Fibroblast of the conjunctiva (primary cell): Measurements from ENCODE around the gene SNX22.

Source experiments
- DNase-seq: peaks from one replicate; pipeline ENCODE4 v3.0.0-alpha.2; 2010; ENCODE audit warnings: low read depth

SNX22 gene

GRCh38 chr15:64134345-64134829 is 17.1 kb upstream of the SNX22 start:
- DNase-seq: peak; percentile 21

DNA sequence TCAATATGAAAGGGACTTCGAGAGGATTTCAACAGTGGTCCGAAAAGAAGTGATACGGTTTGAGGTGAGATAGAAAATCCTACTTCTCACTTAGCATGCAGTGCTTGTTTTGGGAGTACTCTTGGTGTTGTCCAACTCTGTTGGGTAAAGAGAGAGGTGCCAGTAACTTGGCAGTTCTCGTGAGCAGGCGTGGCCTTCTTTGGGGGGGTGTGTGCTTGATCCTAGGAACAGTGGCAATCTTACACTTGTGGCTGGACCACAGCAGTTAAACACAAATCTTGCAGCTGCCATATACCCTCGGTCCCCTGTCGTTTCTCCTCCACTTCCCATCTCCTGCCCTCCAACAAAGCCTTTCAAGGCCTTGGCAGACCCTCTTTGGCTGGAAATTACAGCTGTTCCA is 15.2 kb upstream of the SNX22 start:
- DNase-seq: no peak

DNA sequence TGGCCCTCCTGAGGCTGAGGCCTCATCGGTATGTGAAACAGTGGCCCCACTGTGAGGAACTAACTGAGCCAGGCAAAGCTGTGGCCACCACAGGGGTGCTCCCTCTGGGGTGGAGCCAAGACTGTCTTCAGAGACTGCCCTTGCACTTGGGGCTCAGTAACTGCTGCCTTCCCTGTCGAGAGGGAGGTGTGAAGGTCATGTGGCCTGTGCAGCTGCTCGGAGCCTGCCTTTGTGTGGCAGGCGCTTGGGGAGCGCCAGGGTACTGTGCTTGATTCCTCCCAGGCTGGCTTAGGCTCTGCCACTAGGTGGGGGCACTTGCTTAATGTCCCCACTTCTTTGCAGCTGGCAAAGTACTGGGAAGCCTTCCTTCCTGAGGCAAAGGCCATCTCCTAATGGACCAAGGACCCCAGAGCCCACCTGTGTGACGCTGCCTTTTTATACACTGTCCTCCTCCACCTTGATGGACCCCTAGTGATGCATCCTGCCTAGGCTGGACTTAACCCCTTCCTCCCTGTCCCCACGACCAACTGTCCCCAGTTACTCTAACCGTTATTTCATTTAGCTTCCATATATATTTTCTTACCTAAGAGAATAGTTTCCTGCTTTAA is 14.2 kb upstream of the SNX22 start:
- DNase-seq: no peak

GRCh38 chr15:64138331-64138941 is 13.1 kb upstream of the SNX22 start:
- DNase-seq: no peak

DNA sequence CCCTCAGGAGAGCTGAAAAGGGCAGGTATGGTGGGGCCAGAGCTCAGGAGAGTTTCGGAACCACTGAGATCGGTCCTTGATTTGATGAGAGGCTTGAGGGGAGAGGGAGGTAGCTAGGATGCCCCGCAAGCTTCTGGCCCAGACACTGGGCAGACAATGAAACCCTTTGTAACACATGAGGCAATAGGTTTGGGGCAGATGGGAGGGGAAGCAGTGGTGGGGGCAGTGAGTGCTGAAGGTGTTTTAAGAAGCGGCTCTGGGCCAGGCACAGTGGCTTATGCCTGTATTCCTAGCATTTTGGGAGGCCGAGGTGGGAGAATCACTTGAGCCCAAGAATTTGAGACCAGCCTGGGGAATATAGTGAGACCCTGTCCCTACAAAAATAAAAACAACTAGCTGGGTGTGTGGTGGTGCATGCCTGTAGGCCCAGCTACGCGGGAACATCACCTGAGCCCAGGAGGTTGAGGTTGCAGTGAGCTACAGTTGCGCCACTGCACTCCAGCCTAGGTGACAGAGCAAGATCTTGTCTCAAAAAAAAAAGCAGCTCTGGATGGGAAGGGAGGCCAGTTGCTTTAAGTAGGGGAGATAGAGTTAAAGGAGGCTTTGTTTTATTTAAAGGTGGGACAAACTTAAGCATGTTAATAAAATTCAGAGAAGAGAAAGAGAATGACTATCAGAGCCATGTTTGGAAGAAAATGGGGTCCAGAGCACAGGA is 9.6 kb upstream of the SNX22 start:
- no peak for DNase-seq

DNA sequence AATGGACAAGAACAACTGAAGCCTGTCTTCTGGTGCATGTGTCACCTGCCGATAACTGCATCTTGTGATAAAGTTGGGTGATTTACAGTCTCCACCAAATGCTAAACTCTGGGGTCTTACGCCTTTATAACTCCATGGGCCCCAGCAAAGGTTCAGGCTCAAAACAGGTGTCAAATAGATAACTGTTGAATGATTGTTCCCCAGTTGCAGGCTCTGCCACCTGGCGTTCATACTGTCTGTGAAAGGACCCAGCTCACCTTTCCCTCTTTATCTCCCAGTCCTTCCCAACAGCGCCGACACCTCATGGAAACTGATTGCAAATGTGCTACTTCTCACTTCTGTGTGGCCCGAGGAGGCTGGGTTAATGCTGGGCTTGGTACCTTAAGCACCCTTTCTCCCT is 8.3 kb upstream of the SNX22 start:
- no peak for DNase-seq

GRCh38 chr15:64144192-64144564 is 7.4 kb upstream of the SNX22 start:
- no peak for DNase-seq

DNA sequence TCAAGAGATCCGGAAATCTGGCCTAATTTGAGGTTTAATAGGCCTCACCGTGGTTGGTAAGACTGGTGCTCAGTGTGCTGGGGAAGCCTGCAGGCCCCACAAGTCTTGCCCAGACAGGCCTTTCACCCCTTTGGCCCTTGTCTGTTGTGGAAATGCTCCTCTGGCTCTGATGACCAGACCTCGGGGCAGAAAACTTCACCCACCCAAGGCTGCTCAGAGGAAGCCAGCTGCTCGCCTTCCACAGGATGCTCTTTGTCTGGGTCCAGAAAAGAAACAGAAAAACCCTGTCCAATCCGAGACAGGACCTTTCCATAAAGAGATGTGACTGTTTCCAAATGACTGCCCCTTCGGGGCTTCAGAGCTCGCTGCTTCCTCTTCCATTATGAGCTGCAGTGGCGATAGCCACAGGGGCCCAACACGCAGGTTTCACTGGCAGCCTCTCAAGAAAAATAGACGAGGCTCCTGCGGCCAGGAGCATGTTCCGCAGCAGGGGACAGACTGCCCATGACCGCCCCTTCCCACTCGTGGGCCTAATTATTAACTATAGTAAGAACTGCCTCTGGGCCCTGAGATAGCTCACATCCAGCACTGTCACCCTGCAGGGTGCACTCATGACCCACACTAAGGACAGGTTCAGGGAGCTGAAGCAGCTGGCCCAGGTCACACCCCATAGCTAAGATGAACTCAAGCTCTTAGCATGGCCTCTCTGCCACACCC is 6.8 kb upstream of the SNX22 start:
- no peak for DNase-seq

GRCh38 chr15:64146041-64146440 is 5.5 kb upstream of the SNX22 start:
- DNase-seq: no peak

GRCh38 chr15:64146520-64146884 is 5.0 kb upstream of the SNX22 start:
- DNase-seq: no peak

GRCh38 chr15:64146885-64147681 is 4.4 kb upstream of the SNX22 start:
- DNase-seq: no peak

DNA sequence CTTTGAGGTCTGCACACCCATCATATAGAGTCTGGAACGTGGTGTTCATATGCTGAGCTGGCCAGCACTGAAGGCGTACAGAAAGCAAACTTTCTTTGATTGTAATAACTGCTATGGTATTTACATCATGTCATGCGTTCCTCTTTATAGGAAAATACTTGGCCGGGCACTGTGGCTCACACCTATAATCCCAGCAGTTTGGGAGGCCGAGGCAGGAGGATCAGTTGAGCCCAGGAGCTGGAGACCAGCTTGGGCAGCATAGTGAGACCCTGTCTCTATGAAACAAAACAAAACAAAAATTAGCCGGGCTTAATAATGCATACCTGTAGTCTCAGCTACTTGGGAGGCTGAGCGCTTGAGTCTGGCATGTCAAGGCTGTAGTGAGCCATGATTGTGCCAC is 3.4 kb upstream of the SNX22 start:
- DNase-seq: no peak

DNA sequence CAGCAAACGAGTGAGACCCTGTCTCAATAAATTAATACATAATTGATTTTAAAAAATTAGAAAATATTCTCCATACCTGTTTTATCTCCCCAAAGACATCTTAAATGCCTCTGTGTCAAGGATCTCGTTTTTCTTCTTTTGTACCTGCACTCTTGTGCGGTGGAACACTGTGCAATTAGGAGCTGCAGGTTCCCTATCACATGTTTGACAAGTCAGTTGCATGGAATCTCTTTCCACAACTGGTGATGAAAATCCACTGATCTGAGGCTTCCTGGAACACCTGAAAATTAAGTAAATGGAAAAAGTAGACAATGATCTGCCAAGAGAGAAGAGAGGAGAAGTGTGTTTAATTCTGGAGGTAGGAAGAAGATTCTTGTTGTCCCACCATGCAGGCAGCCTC is 3.0 kb upstream of the SNX22 start:
- DNase-seq: no peak

DNA sequence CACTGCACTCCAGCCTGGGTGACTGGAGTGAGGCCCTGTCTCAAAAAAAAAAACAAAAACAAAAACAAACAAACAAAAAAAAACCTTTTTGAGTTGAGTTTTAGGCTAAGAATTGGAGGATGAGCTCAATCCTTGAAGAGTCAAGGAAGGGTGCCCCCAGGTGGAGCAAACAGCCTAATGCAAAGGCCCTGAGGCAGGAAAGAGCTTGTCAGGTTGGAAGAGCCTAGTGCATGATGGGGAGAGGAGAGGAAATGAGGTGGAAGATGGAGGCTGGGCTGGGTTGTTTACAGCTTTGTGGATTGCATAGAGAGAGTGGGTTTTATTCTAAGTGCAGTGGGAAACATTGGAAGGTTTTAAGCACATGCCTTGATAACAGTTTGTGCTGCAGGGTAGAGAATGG is 2.1 kb upstream of the SNX22 start:
- DNase-seq: no peak

DNA sequence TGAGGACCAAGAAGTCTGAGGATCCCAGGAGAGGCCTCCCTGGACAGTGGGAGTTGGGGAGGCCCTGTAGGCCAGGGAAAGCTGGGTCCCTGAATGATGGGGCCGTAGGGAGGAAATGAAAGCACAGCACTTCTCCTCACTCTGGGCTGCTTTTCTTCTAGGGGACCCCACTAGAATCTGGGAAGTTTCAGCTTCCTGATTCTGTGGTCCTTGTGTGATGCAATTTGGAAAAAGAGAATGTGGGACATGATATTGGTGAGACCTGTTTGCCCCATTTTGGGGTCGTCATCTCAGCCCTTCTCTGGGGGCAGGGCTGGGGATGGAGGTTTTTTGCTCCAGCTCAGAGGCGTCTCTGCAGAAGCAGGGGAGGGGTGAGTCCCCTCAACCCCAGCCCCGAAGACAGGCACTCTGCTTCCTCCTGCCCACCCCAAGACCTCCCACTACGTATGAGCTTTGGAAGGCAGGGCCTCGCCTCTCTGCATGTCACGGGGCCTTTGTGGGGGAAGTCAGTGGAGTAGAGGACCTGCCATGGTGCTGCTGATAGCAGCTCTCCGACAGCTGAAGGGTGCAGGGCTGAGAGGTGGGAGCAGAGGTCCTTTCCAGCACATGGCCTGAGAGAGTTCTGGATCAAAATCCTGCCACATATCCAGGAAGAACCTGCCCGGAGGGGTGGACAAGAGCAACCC is 1.5 kb upstream of the SNX22 start:
- no peak for DNase-seq

GRCh38 chr15:64152507-64153387 is 1.2 kb downstream of the SNX22 start:
- no peak for DNase-seq

GRCh38 chr15:64153480-64154367 is 2.2 kb downstream of the SNX22 start:
- peak; percentile 71 for DNase-seq

DNA sequence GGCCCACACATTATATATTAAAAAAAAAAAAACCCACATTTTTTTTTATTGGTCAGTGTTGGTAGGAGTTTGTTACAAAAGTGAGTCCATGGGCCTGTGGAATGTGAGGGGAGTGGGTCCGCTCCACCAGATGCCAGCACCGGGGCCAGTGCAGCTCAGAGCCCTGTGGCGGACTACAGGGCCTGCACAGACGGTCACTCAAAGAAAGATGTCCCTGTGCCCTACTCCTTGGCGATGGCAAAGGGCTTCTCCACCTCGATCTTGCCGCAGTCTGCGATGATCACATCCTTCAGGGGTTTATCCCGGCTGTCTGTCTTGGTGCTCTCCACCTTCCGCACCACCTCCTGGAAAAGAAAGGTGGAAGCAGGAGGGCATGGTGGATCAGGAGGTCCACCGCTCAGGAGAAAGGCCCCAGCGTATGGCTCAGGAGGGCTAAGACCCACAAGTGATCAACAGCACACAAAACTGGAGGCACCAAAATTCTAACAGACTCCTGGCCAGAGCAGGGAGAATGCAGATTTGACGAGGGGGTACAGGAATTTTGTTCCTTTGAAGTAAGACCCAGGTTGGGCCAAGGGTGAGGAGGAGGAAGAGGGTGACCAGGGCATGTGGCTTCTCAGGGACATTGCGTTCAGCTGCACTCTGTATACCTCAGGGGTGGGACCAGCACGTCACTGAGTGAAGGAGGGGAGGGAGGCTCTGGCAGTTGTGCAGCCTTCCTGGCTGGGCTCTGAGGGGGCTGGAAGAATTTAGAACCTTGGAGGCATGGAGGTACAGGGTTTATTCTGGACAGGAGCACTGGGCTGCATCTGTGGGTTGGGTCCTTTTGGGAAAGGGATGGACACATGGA is 4.5 kb downstream of the SNX22 start:
- DNase-seq: no peak
